SHP77 treated with DMSO at 0.1 percent for 48 hours (cell line): ENCODE data around the gene SCAI.
"Not testable (repeated sequence)": the region's sequence is repeated elsewhere in the genome, so short reads cannot be mapped to it uniquely, and the experiment has no call there.

ENCODE experiments used
- DNase-seq: peaks from one replicate; lab custom pipeline; 2025; lab: John Stamatoyannopoulos, UW

The SCAI gene

GRCh38 chr9:125150349-125151245 lies 7.3 kb upstream of the SCAI start:
- no peak for DNase-seq

GRCh38 chr9:125147401-125147951 lies 4.1 kb upstream of the SCAI start:
- DNase-seq, result no peak

GRCh38 chr9:125146247-125146646 lies 2.9 kb upstream of the SCAI start:
- DNase-seq, result no peak

- DNase-seq, result no peak
Observed at GRCh38 chr9:125145425-125145824, 2.1 kb upstream of the SCAI start.

GRCh38 chr9:125142560-125143376 lies 560 bp downstream of the SCAI start:
- DNase-seq, result no peak

- DNase-seq, result no peak
Observed at GRCh38 chr9:125141751-125142150, 1.6 kb downstream of the SCAI start.

- DNase-seq, result no peak
Observed at GRCh38 chr9:125141251-125141650, 2.1 kb downstream of the SCAI start.

GRCh38 chr9:125140576-125140975 lies 2.8 kb downstream of the SCAI start:
- no peak for DNase-seq

GRCh38 chr9:125137200-125137599 lies 6.1 kb downstream of the SCAI start:
- DNase-seq, result no peak

- no peak for DNase-seq
Observed at GRCh38 chr9:125134976-125135375, 8.4 kb downstream of the SCAI start.

- no peak for DNase-seq
Observed at GRCh38 chr9:125133403-125134329, 9.7 kb downstream of the SCAI start.

GRCh38 chr9:125131778-125132177 lies 11.6 kb downstream of the SCAI start:
- no peak for DNase-seq

GRCh38 chr9:125126019-125126746 lies 17.1 kb downstream of the SCAI start:
- no peak for DNase-seq

- DNase-seq, result no peak
Observed at GRCh38 chr9:125125523-125125922, 17.8 kb downstream of the SCAI start.

- no peak for DNase-seq
Observed at GRCh38 chr9:125121146-125121545, 22.2 kb downstream of the SCAI start.

GRCh38 chr9:125119643-125120286 lies 23.6 kb downstream of the SCAI start:
- no peak for DNase-seq

GRCh38 chr9:125118696-125119095 lies 24.6 kb downstream of the SCAI start:
- DNase-seq, result not testable (repeated sequence)

- DNase-seq, result not testable (repeated sequence)
Observed at GRCh38 chr9:125114503-125114902, 28.8 kb downstream of the SCAI start.

- DNase-seq, result no peak
Observed at GRCh38 chr9:125110464-125110863, 32.9 kb downstream of the SCAI start.

GRCh38 chr9:125108541-125108940 lies 34.8 kb downstream of the SCAI start:
- DNase-seq, result not testable (repeated sequence)
